ENCODE data around the gene RPTOR.

- TF ChIP-seq CTCF (optimal IDR thresholded peaks at IDR 0.05 in 1 of 3, IDR thresholded peaks at IDR 0.05 in 1 of 3, conservative IDR thresholded peaks at IDR 0.05 in 1 of 3; ENCODE audit: extremely low read depth in 1 of 3, insufficient read depth in 2 of 3, low read length in 3 of 3): no peak
- TF ChIP-seq EZH2 (IDR thresholded peaks at IDR 0.05; ENCODE audit: low read length): no peak
Observed at GRCh38 chr17:80786887-80787286, 242.2 kb downstream of the RPTOR start.

Measured in keratinocyte (primary cell).